ENCODE results near the gene VARS2.

Gene VARS2

DNA sequence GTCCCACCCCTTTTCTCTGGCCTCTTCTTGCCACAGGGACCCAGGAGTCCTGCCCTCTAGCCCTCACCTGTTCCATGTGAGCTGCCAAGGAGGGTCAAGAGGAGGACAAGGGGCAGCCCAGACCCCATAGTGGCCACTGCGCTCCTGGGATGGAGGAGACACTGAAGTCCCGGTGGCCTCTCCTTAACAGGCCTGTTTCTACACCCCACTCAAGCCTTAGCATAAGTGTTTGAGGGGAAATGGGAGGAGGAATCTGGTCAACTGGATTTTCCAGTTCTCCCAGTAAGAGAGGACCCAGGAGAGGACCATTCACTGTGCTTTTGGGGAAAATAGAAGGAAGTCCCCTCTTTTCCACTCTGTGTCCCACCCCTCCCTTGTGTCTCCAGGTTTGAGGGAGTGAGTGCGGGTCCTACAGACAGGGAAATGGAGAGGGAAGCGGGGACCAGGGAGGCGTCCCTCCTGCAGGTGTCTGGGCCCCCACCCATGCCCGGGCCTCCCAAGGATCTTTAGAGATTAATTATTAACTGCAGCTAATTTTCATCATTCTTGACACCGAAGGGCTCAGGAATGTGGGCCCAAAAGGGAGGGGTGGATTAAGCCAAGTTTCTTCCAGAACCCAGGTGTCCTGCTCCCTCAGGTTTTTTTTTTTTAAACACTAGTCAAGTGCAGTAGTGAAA is 18.1 kb downstream of the VARS2 start, which contains the start of gene SFTA2:
Gene SFTA2 (minus strand): TSS at position 202 of the 677 bp plus-strand sequence. CDS start 74 bp downstream, at position 128.
- no peak for DNase-seq

DNA sequence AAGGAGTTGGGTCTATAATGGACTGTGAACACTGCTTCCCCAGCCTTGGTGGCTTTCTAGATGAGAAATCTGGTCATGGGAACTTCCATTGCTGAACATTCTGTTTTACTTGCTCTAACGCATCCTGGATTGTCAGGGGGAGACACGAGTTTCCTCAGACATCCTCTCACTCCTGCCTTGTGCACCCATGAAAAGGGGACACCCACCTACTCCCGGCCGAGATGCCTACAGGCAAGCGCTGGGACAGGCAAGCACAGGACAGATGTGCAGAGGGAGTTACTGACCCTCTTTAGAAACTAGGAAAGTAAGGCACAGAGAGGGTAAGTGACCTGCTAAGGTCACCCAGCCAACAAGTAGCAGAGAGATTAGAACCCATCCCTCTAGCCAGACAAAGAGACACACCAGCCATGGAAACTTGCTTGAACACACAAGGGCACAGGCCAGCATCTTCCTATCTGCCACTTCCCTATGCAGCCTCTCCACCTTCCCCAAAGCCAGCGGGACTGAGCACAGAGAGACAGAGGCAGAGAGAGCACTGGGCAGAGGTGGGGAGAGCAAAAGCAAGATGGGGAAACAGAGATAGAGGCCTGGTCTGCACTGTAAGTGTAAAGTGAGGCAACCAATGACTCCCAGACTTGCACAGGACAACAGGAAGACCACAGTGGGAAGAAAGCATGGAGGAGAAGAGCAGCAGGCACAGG is 18.8 kb downstream of the VARS2 start:
- no peak for DNase-seq

- no peak for DNase-seq
Measured at GRCh38 chr6:30935018-30935417, 21.0 kb downstream of the VARS2 start.

DNA sequence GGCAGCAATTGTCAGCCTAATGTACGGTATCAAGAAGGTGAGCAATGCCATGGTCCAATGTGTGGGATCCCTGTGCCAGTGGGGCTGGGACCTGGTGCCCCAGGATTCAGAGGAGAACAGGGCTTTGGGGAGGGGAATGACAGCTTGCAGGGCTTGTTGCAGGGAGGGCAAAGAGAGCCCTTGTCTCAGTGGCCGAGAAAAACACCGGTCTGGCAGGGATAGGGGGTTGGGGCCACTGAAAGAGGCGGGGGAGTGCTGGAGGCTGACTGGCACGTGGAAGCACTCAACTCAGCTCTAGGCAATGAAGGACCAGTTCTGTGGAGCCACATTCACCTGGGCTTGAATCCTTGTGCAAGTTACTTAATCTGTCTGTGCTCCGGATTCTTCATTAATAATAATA is 23.2 kb downstream of the VARS2 start:
- DNase-seq = no peak

DNA sequence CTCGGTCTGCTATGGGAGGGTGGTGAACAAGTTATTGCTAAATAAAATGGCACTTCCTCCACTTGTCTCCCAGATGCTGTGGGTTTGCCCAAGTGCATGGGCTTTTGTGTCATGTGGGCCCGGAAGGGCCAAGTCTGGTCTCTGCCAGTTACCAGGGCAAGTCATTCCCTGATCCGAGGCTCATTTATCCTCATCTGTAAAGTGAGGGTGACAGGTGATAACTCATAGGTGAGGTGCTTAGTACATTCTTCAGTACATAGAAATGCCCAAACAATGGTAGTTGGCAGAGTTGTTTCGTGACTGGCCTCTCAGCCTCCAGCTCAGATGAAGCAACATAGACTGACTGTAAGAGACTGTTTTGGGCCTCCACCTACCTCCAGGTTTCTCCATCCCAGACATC is 24.7 kb downstream of the VARS2 start:
- DNase-seq = no peak

DNA sequence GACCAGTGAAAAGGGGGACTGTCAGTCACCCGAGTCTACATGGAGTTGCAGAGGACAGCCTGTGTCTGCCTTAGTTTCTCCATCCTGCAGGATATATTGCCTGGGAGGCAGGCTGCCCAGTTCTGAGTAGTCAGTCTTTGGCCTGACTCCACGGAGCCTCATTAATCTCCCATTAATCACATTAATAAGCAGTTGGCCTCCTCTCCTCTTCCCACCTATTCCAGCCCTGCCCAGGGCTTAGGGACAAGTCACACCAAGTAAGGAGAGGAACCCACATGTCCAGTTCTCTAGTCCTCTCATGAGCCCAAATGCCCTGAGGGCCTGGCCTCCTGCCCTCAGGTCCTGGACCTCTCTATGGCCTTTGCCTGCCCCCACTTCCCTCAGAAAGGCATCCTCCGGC is 25.4 kb downstream of the VARS2 start:
- DNase-seq = no peak

DNA sequence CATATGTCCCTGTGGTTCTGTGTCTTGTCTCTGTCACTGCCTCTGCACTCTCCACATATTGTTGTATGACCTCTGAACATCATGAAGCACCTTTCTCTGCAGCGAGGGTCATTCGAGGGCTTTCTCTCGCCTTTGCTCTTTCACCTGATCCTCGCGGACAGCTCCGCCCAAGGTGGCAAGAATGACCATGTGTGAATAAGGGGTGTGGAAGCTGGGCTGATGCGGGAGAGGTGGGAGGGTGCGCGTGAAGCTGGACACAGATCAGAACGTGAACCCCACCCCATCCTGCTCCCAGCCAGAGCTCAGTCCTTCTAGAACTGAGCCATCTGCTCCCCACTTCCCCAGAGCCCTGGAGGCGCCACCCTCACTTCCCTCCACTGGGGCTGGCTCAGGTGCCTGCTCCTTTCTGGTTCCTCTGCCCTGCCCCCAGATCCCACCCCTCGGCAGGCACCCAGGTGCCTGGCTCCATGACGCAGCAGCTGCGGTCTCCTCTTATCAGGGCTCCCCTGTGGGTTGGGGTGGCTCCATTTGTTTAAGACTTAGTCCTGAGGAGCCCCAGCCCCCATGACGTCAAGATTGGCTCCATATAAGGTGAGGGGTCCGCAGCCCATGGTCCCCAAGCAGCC is 26.4 kb downstream of the VARS2 start, which contains the start of gene MUCL3:
Gene MUCL3 (plus strand): TSS at position 613 of the 626 bp plus-strand sequence. CDS start 27 bp downstream, outside the sequence.
- DNase-seq = no peak

DNA sequence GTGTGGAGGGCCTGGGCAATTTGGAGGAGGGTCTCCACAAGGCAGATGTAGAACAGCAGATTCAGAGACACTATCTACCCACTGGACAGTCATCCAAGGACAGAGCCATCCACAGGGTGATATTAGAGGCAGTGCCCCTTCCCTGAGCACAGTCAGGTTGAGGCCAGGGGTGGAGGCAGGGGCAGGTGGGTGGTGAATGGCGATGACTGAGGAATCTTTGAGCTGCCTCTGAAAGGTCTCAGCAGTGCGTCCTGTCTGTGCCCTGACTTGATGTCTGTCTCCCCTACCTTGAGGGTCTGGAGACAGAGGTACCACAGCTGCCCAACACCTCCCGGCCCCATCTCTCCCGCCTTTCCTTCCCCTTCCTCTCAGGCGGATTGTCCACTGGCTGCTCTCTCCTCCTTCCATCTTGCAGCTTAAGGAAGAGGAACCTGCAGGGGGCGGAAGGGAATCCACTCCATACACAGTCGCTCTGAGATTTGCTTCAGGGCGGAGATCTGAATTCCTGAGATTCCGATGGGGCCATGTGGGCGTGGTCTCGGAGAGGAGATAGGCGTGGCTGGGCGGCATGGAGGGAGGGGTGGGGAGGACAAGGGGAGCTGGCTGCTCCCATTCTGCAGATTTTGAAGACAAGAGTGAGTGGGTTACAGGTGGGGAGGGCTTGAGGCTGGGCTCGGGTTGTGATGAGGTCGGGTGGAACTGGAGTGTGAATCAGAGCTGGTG is 28.5 kb downstream of the VARS2 start:
- DNase-seq = no peak

DNA sequence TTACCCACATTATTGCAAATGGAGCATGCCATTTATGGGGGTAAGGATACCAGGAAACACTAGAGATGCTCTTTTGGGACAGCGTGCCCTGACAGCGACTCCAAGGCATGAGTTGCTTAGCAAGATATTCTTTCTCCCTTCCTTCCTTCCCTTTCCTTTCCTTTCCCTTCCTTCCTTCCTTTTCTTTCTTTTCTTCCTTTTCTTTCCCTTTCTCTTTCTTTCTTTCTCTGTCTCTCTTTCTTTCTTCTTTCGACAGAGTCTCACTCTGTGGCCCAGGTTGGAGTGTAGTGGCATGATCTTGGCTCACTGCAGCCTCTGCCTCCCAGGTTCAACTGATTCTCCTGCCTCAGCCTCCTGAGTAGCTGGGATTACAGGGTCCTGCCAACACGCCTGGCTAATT is 30.0 kb downstream of the VARS2 start:
- DNase-seq = no peak

DNA sequence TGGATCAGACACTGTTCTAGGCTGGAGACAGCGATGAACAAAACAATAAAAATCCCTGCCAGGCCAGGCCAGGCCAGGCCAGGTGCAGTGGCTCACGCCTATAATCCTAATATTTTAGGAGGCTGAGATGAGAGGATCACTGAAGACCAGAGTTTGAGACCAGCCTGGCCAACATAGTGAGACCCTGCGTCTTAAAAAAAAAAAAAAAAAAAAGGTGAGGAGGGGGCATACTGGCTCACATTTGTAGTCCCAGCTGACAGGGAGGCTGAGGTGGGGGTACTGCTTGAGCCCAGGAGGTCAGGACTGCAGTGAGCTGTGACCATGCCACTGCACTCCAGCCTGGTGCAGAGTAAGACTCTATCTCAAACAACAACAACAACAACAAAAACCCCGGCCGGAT is 31.2 kb downstream of the VARS2 start:
- no peak for DNase-seq

GRCh38 chr6:30947231-30947630 is 33.2 kb downstream of the VARS2 start:
- DNase-seq = no peak

GRCh38 chr6:30948811-30949210 is 34.8 kb downstream of the VARS2 start:
- no peak for DNase-seq

DNA sequence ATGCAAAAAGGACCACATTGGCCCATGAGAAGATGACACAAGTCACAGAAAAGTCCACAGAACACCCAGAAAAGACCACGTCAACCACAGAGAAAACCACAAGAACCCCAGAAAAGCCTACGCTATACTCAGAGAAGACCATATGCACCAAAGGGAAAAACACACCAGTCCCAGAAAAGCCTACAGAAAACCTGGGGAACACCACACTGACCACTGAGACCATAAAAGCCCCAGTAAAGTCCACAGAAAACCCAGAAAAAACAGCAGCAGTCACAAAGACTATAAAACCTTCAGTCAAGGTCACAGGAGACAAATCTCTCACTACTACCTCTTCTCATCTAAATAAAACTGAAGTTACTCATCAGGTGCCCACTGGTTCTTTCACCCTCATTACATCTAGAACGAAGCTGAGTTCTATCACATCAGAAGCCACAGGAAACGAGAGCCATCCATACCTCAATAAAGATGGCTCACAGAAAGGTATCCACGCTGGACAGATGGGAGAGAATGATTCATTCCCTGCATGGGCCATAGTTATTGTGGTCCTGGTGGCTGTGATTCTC is 38.0 kb downstream of the VARS2 start:
- DNase-seq = no peak

DNA sequence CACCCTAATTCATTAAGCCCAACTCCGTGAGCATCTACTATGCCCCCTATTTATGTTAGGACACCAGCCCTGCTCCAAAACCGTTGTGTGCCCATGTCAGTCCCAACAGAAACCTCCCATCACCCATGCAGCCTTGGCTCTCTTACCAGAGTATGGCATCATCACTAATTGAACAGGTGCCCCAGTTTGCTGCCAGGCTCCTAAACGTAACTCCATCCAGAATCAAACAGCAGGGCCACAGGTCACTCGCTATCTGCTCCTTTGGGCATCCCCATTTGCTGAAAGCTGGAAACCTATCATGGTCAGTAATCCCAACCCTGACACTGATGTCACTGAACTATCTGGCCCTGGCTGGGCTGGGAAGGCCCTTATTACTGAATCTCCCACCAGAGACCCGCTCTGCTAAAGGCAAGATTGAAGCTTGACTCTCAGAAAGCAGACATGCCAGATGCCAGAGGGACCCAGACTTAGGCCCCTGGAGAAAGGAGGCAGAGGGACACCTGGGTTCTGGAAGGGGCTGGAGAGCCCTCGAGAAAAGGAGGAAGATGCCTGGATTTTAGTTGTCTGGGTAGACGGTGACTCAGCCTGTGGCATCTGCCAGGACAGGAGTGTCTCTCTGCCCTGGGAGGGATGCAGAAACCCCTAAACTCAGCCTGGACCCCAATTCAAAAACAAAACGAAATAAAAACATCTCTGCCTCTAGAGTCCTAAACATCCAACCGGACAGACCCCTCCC is 40.8 kb downstream of the VARS2 start:
- no peak for DNase-seq

- peak; percentile 83 for DNase-seq
Measured at GRCh38 chr6:30955367-30956042, 41.5 kb downstream of the VARS2 start.

DNA sequence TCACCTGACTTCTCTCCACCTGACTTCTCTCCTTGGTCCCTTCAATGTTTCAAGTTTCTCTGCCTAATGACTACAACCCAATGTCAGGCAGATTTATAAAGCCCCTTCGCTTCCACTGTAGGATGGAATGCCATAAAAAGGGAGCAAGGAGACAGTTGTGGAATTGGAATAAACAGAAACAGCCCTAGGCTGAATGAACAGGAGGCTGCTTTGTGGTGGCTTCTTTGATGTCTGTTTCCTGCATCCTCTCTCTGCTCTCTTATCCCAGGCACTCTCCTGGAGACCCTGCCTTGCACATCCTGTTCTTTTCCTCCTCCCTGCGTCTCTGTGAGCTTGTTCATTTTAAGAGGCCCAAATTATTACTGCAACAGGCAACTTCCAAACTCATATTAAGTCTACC is 43.7 kb downstream of the VARS2 start:
- no peak for DNase-seq

GRCh38 chr6:30960907-30961673 is 47.1 kb downstream of the VARS2 start:
- no peak for DNase-seq

DNA sequence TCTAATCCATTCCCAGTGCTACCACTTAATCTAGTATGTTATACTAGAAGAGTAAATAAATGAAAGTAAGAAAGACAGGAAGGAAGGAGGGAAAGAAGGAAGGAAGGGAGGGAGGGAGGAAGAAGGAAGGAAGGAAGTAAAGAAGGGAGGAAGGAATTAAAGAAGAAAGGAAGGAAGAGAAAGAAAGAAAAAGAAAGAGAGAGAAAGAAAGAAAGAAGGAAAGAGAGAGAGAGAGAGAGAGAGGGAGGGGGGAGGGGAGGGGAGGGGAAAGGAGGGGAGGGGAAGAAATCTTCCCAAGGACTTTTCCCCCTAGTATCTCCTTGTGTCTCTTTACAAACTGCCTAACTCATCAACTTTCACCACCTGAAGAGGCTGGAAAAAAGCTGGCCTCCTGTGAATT is 48.7 kb downstream of the VARS2 start:
- no peak for DNase-seq

- DNase-seq = no peak
Measured at GRCh38 chr6:30963641-30964040, 49.6 kb downstream of the VARS2 start.

- no peak for DNase-seq
Measured at GRCh38 chr6:30964075-30964474, 50.0 kb downstream of the VARS2 start.

GRCh38 chr6:30965140-30965601 is 51.1 kb downstream of the VARS2 start:
- DNase-seq = no peak
